Testis (tissue), 3 donors: ENCODE data around the gene DDIAS. TPM values are rescaled to one million over a fixed set of nuclear protein-coding genes. Genes with fewer than 3 reads are reported as not detected.

Experiments
- DNase-seq: peaks from one replicate; pipeline ENCODE4 v3.0.0-alpha.2; 2019
- H3K27ac ChIP-seq, 2 donors: fragments of 200-600 bp; sonication (generic); one replicate each; pipeline ENCODE4 v1.5.1; 2019
- H3K27me3 ChIP-seq: fragments of 200-600 bp; sonication (generic); one replicate; pipeline ENCODE4 v1.5.1; 2019
- H3K36me3 ChIP-seq: fragments of 200-600 bp; sonication (generic); one replicate; pipeline ENCODE4 v1.5.1; 2017; ENCODE audit warnings: low read depth; ENCODE audit errors: missing control alignments
- H3K4me1 ChIP-seq: fragments of 200-600 bp; sonication (generic); one replicate; pipeline ENCODE4 v1.5.1; 2019
- H3K4me3 ChIP-seq, 2 donors: fragments of 200-600 bp; sonication (generic); one replicate each; pipeline ENCODE4 v1.5.1; 2017 to 2019
- H3K9me3 ChIP-seq: fragments of 200-600 bp; sonication (generic); one replicate; pipeline ENCODE4 v1.5.1; 2017
- POLR2A ChIP-seq: fragments of 450-650 bp; IDR thresholded peaks from one replicate; pipeline ENCODE4 v1.6.1; 2017; ENCODE audit warnings: antibody characterized with exemption, mild to moderate bottlenecking, moderate library complexity
- WGBS, 2 donors: methylation state at CpG; one replicate each; pipeline ENCODE4 v1.1.5; 2018; 5-methylcytosine and 5-hydroxymethylcytosine counted together
- intact Hi-C: fragments of 100-400 bp; cut with DNase I; formaldehyde crosslinking; loops from one replicate; pipeline ENCODE4 v1.15.1; 2023; ENCODE audit warnings: low total_unique reads
- polyA plus RNA-seq: library from polyadenylated mRNA; stranded (reverse); fragments of 350-450 nt; fragmentation: Illumina TruSeq; extraction: RNeasy Lipid Tissue Mini Kit (QIAGEN cat#74804); gene quantifications from one replicate; pipeline ENCODE4 v1.2.3, GENCODE V29; 2014; ENCODE audit warnings: low read depth, low replicate concordance; ENCODE audit not compliant: insufficient read depth
- total RNA-seq, 2 donors: library from RNA; depleted of rRNA; stranded (reverse); fragments of >200 nt; gene quantifications; one replicate each; pipeline ENCODE4 v1.2.3, GENCODE V29; 2016
- TF ChIP-seq, protein P1 (sequence below), 3 experiments: fragments of 450-650 bp in 2 of 3; fragments of 200-600 bp in 1 of 3; sonication (generic) in 1 of 3; IDR thresholded peaks; one replicate each; pipeline ENCODE4 v1.5.1; 2016 to 2019; ENCODE audit warnings: antibody characterized with exemption in 3 of 3, mild to moderate bottlenecking in 2 of 3, moderate library complexity in 1 of 3

DDIAS gene
- total and polyA plus RNA-seq, 3 donors from 2014 or later: 11.8 to 14.6 (median 13.4) TPM

DNA sequence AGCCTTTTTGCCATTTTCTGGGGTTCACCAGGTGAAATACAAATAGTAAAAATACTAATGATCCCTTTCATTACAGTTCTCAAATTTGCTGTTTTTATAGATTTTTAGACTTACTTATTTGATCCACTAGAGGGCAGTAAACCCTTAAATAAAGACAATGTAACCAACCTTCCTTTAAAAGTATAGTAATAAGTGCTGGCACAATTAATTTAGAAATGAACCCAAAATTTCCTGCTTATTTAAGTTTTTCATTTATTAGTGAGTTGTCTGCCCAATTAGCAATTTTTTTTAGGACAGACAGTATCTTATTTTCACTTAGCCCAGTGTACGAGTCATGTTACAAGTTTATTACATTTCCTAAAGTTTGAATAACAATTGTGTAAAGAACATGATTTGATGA is 4.7 kb downstream of the DDIAS start:
- Histone ChIP-seq H3K9me3 (no peaks in the 10 kb centered on the region), H3K27ac (no peak overlapping the region), H3K27me3 (no peaks in the 10 kb centered on the region), H3K4me3 (no peak overlapping the region), H3K36me3 (no peaks in the 10 kb centered on the region), H3K4me1 (no peaks in the 10 kb centered on the region)
- DNase-seq: no peak
- intact Hi-C loops: loop anchor here (10.0 kb wide), 2 partner anchors 169 to 289 kb away; partner anchors contain the start of genes ANKRD42 and RAB30
- TF ChIP-seq, protein P1, sequence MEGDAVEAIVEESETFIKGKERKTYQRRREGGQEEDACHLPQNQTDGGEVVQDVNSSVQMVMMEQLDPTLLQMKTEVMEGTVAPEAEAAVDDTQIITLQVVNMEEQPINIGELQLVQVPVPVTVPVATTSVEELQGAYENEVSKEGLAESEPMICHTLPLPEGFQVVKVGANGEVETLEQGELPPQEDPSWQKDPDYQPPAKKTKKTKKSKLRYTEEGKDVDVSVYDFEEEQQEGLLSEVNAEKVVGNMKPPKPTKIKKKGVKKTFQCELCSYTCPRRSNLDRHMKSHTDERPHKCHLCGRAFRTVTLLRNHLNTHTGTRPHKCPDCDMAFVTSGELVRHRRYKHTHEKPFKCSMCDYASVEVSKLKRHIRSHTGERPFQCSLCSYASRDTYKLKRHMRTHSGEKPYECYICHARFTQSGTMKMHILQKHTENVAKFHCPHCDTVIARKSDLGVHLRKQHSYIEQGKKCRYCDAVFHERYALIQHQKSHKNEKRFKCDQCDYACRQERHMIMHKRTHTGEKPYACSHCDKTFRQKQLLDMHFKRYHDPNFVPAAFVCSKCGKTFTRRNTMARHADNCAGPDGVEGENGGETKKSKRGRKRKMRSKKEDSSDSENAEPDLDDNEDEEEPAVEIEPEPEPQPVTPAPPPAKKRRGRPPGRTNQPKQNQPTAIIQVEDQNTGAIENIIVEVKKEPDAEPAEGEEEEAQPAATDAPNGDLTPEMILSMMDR (IDR thresholded peaks at IDR 0.05): peak in 2 of 3 experiments; percentile 26 to 74
- TF ChIP-seq POLR2A: no peak
- WGBS, 2 donors: 48 to 50% methylated on average over 1 of the region's 1 CpG

DNA sequence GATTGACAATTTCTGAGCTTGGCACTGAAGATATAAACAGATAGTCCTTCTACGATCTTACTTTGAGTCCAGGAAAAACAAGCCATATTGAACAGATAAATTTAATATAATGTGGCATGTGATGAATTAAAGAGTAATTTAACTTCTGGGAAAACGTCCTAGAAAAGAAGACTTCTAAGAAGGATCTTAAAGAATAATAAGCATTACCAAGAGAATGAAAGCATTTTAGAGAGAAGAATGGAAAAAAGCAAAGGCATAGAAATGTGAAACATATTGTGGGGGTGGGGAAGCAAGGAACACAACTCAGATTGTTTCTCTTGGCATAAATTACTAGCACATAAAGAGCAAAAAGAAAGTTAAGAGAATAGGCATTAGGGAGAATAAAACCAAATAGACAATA is 5.4 kb downstream of the DDIAS start:
- no peak for DNase-seq
- H3K4me1 ChIP-seq: no peaks in the 10 kb centered on the region
- 42 to 56% methylated on average over 2 of the region's 2 CpGs for WGBS, 2 donors
- no peak for TF ChIP-seq POLR2A
- TF ChIP-seq, protein P1 (IDR thresholded peaks at IDR 0.05): no peak
- H3K27me3 ChIP-seq: no peaks in the 10 kb centered on the region
- H3K27ac ChIP-seq: no peak overlapping the region
- no peaks in the 10 kb centered on the region for H3K36me3 ChIP-seq
- intact Hi-C loops: loop anchor here (10.0 kb wide), 2 partner anchors 168 to 288 kb away; partner anchors contain the start of genes ANKRD42 and RAB30
- H3K4me3 ChIP-seq: no peak overlapping the region
- no peaks in the 10 kb centered on the region for H3K9me3 ChIP-seq

DNA sequence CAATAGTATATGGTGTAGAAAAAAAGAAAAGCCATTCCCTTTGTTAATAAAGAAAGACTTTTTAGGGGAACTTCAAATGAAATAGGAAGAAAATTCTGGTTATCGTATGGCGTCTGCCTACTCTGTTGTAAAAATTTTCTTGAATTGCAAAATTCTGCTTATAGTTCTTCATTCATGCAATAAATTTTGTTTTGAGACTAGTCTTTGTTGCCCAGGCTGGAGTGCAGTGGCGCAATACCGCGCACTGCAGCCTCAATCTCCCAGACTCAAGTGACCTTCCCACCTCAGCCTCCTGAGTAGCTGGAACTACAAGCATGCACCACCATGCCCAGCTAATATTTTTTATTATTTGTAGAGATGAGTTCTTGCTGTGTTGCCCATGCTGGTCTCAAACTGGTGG is 5.8 kb downstream of the DDIAS start:
- 81 to 91% methylated on average over 5 of the region's 5 CpGs for WGBS, 2 donors
- no peaks in the 10 kb centered on the region for H3K9me3 ChIP-seq

DNA sequence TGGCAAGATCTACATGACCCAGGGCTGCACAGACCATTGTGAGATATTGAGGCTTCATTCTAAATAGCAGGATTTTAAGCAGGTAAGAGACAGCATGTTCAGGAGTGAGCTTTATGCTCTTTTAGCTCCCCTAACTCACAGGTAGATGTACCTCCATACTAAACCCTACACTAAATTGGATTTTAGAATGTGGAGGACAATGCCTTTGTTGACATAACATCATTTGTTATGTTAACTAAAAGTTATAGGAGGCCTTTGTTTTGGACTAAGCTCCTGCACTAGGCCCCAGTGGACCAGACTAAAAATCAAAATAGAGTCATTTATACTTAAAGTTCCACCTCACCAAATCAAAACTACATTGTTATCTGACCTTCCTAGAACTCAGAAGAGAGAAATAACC is 6.8 kb downstream of the DDIAS start:
- H3K36me3 ChIP-seq: no peaks in the 10 kb centered on the region
- H3K4me1 ChIP-seq: no peaks in the 10 kb centered on the region
- no peaks in the 10 kb centered on the region for H3K9me3 ChIP-seq
- H3K27me3 ChIP-seq: no peaks in the 10 kb centered on the region
- no peak for DNase-seq
- intact Hi-C loops: loop anchor here (10.0 kb wide), 2 partner anchors 166 to 286 kb away; partner anchors contain the start of genes ANKRD42 and RAB30
- TF ChIP-seq, protein P1 (IDR thresholded peaks at IDR 0.05): no peak
- TF ChIP-seq POLR2A: no peak
- H3K27ac ChIP-seq: no peak overlapping the region
- no peak overlapping the region for H3K4me3 ChIP-seq

More for the DNA sequence above, 5.8 kb downstream of the DDIAS start:
- H3K4me3 ChIP-seq: no peak overlapping the region
- no peaks in the 10 kb centered on the region for H3K36me3 ChIP-seq
- DNase-seq: no peak
- H3K27me3 ChIP-seq: no peaks in the 10 kb centered on the region
- TF ChIP-seq, protein P1 (IDR thresholded peaks at IDR 0.05): no peak
- no peak for TF ChIP-seq POLR2A
- intact Hi-C loops: loop anchor here (10.0 kb wide), 2 partner anchors 167 to 287 kb away; partner anchors contain the start of genes ANKRD42 and RAB30
- H3K4me1 ChIP-seq: no peaks in the 10 kb centered on the region
- H3K27ac ChIP-seq: no peak overlapping the region
